ENCODE measurements around the gene C1orf74.

C1orf74 gene

DNA sequence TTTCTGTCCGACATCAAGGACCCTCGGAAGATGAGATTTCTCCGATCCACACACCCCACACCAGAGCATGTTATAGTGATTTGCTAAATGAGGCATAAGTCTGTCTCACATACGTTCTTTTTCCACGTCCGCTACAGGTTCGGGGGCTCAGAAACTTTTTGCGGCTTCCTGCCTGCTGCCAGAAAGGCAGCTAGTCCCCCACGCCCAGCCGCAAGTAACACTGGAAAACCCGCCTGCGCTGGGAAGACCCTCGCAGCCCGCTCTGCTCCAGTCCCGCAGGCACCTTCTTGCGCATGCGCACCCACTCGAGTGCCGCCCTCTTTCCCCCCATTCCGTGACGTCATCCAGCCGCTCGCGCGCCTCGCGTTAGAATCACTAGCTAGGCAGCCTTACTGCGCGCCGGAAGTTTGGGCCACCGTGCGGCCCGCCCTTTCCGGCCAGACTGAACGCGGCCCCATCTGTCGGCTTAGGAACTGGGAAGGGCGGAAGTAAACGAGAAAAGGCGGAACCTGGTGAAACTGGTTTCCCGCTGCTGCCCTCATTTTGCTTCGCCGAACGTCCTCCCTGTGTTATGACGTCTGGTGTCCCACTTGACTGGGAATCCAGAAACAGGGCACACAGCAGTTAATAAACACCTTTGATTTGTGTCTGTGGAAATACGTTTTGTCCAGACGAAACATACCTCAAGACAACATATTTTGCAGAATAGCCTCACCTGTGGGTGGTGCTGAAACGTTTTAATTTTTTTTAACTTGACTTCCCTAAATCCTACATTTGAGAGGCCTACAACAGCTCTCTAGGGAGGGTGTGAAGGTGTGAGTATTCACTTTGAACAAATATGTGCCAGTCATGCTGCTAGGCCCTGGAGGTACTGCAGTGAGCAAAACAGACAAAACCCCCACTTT, at the start of gene C1orf74:
TSS of gene C1orf74 (minus strand) at position 295 of the 905 bp plus-strand sequence. CDS start 925 bp downstream, outside the sequence.
- H3K36me3 ChIP-seq (ENCODE audit: control insufficient read depth, insufficient read depth, low read length), result no peaks in the 10 kb centered on the region
- peak within 1 kb of the TSS; percentile 89 for H3K4me3 ChIP-seq (ENCODE audit: low read length)
- H3K9ac ChIP-seq (ENCODE audit: low read length), result peak within 1 kb of the TSS; percentile 87
- no peaks in the 10 kb centered on the region for H3K27me3 ChIP-seq (ENCODE audit: control insufficient read depth, insufficient read depth, low read length)
- H3K4me1 ChIP-seq (ENCODE audit: control insufficient read depth, insufficient read depth, low read length), result peaks cover 50% of the 10 kb centered on the region
- H3K9me3 ChIP-seq (ENCODE audit: control insufficient read depth, low read length), result no peaks in the 10 kb centered on the region

DNA sequence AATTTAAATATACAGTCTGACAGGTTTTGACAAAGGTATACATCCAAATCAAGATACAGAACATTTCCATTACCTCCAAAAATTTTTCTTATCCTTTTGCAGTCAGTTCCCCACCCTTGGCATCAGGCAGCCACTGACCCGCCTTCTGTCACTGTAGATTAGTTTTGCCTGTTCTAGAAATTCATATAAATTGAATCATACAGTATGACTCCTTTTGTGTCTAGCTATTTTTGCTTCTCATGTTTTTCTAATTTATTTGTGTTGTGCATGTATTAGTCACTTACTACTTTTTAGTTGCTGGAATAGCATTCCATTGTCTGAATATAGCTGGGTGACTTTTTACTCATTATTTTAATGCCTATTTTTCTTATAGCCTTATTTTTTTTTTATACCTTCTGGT, 47.3 kb upstream of the C1orf74 start:
- H3K4me1 ChIP-seq (ENCODE audit: control insufficient read depth, insufficient read depth, low read length), result peaks cover under 1% of the 10 kb centered on the region
- peaks cover 4% of the 10 kb centered on the region for H3K36me3 ChIP-seq (ENCODE audit: control insufficient read depth, insufficient read depth, low read length)
- no peak overlapping the region for H3K9ac ChIP-seq (ENCODE audit: low read length)
- no peak overlapping the region for H3K4me3 ChIP-seq (ENCODE audit: low read length)
- H3K27me3 ChIP-seq (ENCODE audit: control insufficient read depth, insufficient read depth, low read length), result no peaks in the 10 kb centered on the region
- no peaks in the 10 kb centered on the region for H3K9me3 ChIP-seq (ENCODE audit: control insufficient read depth, low read length)

DNA sequence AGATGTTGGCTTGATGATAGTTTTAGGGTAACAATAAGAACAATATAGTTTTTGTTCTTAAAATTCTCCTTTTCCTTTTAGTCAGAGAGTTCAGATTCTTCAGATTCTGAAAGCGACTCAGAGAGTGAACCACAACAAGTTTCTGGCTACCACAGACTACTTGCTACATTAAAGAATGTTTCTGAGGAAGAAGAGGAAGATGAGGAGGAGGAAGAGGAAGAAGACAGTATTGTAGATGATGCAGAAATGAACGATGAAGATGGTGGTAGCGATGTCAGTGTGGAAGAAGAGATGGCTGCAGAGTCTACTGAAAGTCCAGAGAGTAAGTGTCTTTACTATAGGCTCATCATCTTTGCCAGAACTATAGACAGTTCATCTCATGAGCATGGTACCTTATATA, 46.4 kb upstream of the C1orf74 start:
- Histone ChIP-seq H3K36me3 (ENCODE audit: control insufficient read depth, insufficient read depth, low read length) (peaks cover 4% of the 10 kb centered on the region), H3K27me3 (ENCODE audit: control insufficient read depth, insufficient read depth, low read length) (no peaks in the 10 kb centered on the region), H3K9me3 (ENCODE audit: control insufficient read depth, low read length) (no peaks in the 10 kb centered on the region), H3K4me3 (ENCODE audit: low read length) (no peak overlapping the region), H3K9ac (ENCODE audit: low read length) (no peak overlapping the region), H3K4me1 (ENCODE audit: control insufficient read depth, insufficient read depth, low read length) (peaks cover 9% of the 10 kb centered on the region)

DNA sequence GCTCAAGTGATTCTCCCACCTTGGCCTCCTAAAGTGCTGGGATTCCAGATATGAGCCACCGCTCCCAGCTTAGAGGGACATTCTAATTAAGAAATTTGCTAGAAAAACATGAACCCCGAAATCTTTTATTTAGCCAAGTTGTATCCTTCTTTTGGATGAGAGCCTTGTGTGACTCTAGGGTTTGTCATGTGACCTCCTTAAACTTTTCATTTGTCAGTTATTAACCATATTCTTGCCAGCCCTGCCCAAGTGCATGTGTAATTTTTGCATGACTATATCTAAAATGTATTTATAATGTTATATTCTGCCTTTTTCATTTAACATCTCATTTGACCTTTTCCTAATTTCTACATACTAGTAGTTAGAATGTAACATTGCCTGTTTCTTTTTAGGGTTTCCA, 45.4 kb upstream of the C1orf74 start:
- H3K4me1 ChIP-seq (ENCODE audit: control insufficient read depth, insufficient read depth, low read length), result peaks cover 9% of the 10 kb centered on the region
- H3K9me3 ChIP-seq (ENCODE audit: control insufficient read depth, low read length), result no peaks in the 10 kb centered on the region
- H3K4me3 ChIP-seq (ENCODE audit: low read length), result no peak overlapping the region
- H3K9ac ChIP-seq (ENCODE audit: low read length), result no peak overlapping the region
- H3K27me3 ChIP-seq (ENCODE audit: control insufficient read depth, insufficient read depth, low read length), result no peaks in the 10 kb centered on the region
- H3K36me3 ChIP-seq (ENCODE audit: control insufficient read depth, insufficient read depth, low read length), result peaks cover 4% of the 10 kb centered on the region

DNA sequence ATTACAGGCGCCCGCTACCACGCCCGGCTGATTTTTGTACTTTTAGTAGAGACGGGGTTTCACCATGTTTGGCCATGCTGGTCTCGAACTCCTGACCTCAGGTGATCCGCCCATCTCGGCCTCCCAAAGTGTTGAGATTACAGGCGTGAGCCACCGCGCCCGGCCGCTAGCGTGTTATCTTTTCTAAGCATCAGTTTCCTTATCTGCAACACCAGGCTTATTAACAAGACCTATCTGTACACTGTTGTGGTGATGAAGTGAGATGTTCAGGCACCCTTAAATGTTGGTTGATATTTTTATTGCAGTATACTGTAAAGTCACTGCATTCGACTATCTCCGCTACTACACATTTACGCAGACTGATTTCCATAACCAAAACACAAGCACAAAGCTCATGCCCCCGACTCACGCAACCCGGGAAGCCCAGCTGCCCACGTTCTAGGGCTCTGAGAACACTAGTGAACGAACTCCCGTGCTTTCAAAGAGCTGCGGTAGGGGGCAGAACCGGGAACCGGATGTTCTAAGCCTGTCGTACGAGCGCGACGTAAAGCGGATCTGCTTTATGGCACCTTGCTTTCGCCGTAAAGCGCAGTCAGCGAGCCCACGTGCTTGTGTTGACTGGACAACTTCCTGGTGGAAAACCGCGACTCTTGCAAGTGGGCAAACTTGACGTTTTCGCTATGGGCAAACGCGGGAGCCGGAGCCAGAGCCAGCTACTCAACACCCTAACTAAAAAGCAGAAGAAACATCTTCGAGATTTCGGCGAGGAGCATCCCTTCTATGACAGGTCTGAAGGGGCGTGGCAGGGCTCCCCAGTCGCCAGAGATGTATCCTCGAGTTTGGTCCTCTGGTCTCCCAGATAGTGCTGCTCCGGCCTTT, 43.3 kb upstream of the C1orf74 start, which contains the start of gene UTP25:
TSS of gene UTP25 (plus strand) at position 589 of the 879 bp plus-strand sequence. CDS start at position 681, 92 bp downstream.
- Histone ChIP-seq H3K9ac (ENCODE audit: low read length) (peak within 1 kb of the TSS; percentile 67), H3K9me3 (ENCODE audit: control insufficient read depth, low read length) (no peaks in the 10 kb centered on the region), H3K4me1 (ENCODE audit: control insufficient read depth, insufficient read depth, low read length) (peaks cover 9% of the 10 kb centered on the region), H3K4me3 (ENCODE audit: low read length) (peak within 1 kb of the TSS; percentile 26), H3K27me3 (ENCODE audit: control insufficient read depth, insufficient read depth, low read length) (no peaks in the 10 kb centered on the region), H3K36me3 (ENCODE audit: control insufficient read depth, insufficient read depth, low read length) (no peaks in the 10 kb centered on the region)

DNA sequence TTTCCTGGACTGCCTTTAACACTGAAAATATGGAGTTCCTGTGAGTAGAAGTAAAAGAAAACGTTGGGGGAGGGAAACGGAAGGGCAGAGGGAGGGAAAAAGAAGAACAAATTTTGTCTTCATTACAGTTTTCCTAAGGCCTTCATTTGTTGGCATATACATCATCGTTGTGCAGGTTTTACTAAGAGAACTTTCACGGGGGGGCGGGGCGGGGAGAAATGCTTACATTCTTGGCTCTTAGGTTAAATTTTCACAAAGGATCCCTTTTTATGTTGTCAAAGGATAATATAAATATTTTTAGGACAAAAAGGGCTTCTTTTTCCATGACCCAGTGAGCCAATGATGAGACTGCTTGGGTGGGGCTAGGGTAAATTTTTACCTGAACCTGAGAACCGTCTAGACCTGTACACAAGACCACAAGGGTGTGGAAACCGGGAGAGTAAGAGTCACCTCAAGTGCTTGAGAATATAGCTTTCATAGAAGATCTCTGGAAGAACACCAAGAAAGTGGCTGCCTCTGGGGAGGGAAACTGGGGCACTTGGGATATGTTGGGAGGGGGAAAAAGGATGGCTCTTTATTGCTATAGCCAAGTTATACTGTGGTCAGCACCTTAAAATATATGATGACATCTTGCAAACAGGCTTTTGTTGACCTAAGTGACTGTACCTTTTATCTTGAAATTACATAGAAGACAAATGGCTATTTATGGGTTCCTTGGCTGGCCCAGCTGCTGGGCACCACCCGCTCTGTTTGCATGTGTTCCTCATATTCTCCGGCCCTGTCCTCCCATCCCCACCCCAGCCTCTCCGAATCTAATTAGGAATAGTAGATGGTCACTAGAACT, 41.5 kb upstream of the C1orf74 start:
- no peaks in the 10 kb centered on the region for H3K27me3 ChIP-seq (ENCODE audit: control insufficient read depth, insufficient read depth, low read length)
- H3K4me3 ChIP-seq (ENCODE audit: low read length), result no peak overlapping the region
- H3K9ac ChIP-seq (ENCODE audit: low read length), result no peak overlapping the region
- H3K4me1 ChIP-seq (ENCODE audit: control insufficient read depth, insufficient read depth, low read length), result peaks cover 9% of the 10 kb centered on the region
- no peaks in the 10 kb centered on the region for H3K9me3 ChIP-seq (ENCODE audit: control insufficient read depth, low read length)
- no peaks in the 10 kb centered on the region for H3K36me3 ChIP-seq (ENCODE audit: control insufficient read depth, insufficient read depth, low read length)

DNA sequence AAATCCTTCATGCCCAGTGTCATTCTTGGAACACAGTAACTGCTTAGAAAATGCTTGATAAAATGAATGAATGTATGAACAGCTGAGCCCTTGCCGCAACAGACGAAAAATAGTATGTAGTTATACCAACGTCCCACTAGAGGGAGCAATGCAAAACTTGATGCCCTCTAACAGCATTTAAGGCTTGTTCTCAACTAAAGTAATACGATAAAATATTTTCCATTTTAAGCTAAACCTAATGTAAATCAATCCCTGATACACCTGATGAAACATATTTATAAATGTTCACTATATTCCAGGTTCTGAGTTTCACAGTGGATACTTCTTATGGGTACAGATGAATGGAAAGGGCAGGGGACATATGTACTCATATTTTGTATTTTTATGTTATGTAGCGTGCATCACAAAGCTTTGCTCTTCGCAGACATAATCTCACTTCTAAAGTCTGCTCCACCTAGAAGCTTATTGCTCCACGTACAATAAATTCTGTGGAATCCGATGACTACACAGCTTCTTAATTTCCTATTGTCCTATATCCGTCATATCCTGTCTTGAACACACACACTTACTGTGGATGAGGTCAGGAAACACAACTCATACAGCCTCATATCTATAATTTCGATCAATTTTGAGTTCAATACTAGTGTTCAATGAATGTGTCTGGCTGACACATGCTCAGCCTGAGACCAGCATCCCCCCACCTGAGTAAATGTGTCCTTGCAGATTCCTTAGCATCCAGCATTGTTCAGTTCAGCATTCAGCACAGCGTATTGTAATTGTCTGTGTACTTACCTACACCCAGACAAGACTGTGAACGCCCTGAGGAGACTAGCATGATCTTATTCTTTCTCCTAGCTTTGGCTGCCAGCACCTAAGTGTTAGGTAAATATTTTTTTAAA, 39.0 kb upstream of the C1orf74 start:
- Histone ChIP-seq H3K9me3 (ENCODE audit: control insufficient read depth, low read length) (no peaks in the 10 kb centered on the region), H3K27me3 (ENCODE audit: control insufficient read depth, insufficient read depth, low read length) (no peaks in the 10 kb centered on the region), H3K9ac (ENCODE audit: low read length) (no peak overlapping the region), H3K4me3 (ENCODE audit: low read length) (no peak overlapping the region), H3K36me3 (ENCODE audit: control insufficient read depth, insufficient read depth, low read length) (no peaks in the 10 kb centered on the region), H3K4me1 (ENCODE audit: control insufficient read depth, insufficient read depth, low read length) (peaks cover 9% of the 10 kb centered on the region)

DNA sequence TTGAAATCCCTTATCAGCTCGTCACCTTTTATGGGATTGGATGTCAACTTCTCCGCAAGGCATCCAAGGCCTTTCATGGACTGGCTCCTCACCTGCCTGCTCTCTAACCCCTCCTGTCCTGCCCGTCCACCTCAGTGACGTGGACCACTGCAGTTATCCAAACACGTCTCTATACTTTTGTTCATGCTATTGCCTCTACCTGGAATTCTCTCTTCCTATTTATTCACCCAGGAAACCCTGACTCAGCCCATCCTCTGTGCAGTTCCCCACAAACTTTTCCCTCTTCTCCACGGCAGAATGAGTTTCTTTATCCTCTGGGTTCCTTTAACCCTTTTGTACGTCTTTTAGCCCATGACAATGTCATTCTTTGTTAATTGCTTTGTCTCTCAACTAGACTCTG, 38.3 kb upstream of the C1orf74 start:
- H3K4me1 ChIP-seq (ENCODE audit: control insufficient read depth, insufficient read depth, low read length), result peaks cover 9% of the 10 kb centered on the region
- no peaks in the 10 kb centered on the region for H3K9me3 ChIP-seq (ENCODE audit: control insufficient read depth, low read length)
- no peak overlapping the region for H3K4me3 ChIP-seq (ENCODE audit: low read length)
- no peak overlapping the region for H3K9ac ChIP-seq (ENCODE audit: low read length)
- H3K27me3 ChIP-seq (ENCODE audit: control insufficient read depth, insufficient read depth, low read length), result no peaks in the 10 kb centered on the region
- no peaks in the 10 kb centered on the region for H3K36me3 ChIP-seq (ENCODE audit: control insufficient read depth, insufficient read depth, low read length)

DNA sequence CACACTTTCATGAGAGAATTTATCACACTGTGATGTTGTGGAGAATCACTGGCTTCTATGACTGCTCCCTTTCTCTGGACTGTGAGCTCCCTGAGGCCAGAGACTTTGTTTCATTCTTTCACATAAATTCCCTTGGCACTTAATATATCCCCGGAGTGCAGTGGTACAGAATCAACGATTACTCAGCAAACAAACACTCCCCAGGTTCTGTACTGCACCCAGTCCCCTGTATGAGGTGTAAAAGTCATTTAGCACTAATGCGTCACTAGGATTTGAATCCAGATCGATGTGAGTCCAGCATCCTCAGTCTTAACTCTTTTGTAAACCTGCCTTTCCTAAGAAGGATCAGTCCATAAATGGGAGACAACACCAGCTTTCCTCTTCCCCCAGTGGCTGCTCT, 36.6 kb upstream of the C1orf74 start:
- Histone ChIP-seq H3K9me3 (ENCODE audit: control insufficient read depth, low read length) (no peaks in the 10 kb centered on the region), H3K9ac (ENCODE audit: low read length) (no peak overlapping the region), H3K36me3 (ENCODE audit: control insufficient read depth, insufficient read depth, low read length) (no peaks in the 10 kb centered on the region), H3K4me3 (ENCODE audit: low read length) (no peak overlapping the region), H3K27me3 (ENCODE audit: control insufficient read depth, insufficient read depth, low read length) (no peaks in the 10 kb centered on the region), H3K4me1 (ENCODE audit: control insufficient read depth, insufficient read depth, low read length) (peaks cover 3% of the 10 kb centered on the region)

DNA sequence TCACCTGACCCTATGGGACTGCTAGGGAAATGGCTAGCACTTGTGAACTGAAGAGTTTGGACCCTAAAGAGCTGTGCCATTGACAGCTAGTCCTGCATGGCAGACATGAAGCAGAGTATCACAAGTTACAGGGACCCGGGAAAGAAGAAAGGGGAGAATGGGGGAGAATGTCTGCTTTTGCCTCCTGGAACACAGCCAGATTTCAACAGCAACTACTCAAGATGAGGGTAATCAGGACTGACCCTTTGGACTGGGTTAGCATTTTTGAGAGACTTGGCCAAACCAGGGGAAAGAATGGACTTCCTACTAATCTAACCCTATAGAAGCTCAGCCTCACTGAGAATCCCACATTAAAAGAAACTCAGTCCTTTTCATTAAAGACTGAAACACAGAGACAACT, 34.7 kb upstream of the C1orf74 start:
- H3K27me3 ChIP-seq (ENCODE audit: control insufficient read depth, insufficient read depth, low read length), result no peaks in the 10 kb centered on the region
- H3K4me3 ChIP-seq (ENCODE audit: low read length), result no peak overlapping the region
- H3K36me3 ChIP-seq (ENCODE audit: control insufficient read depth, insufficient read depth, low read length), result no peaks in the 10 kb centered on the region
- H3K9me3 ChIP-seq (ENCODE audit: control insufficient read depth, low read length), result no peaks in the 10 kb centered on the region
- H3K4me1 ChIP-seq (ENCODE audit: control insufficient read depth, insufficient read depth, low read length), result no peaks in the 10 kb centered on the region
- no peak overlapping the region for H3K9ac ChIP-seq (ENCODE audit: low read length)

DNA sequence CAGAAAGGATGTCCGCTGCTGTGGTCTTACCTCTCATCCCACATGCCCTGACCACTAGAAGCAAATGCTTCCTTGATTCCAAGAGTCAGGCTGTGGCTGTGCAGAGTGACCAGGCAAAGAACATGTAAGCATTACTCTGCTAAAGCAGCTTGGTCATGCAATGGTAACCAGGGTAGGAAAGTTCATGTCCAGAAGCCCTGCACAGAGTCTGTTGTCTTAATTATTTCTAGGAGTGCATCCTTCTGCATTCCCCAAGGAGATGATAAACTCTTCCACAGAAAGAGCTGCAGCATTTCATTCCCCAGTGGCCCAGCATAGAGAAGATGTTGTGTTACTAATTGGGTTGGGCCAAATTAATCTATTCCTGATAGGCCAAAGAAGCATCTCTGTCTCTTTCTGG, 33.3 kb upstream of the C1orf74 start:
- H3K4me3 ChIP-seq (ENCODE audit: low read length), result no peak overlapping the region
- H3K9ac ChIP-seq (ENCODE audit: low read length), result no peak overlapping the region
- no peaks in the 10 kb centered on the region for H3K27me3 ChIP-seq (ENCODE audit: control insufficient read depth, insufficient read depth, low read length)
- H3K4me1 ChIP-seq (ENCODE audit: control insufficient read depth, insufficient read depth, low read length), result no peaks in the 10 kb centered on the region
- H3K9me3 ChIP-seq (ENCODE audit: control insufficient read depth, low read length), result no peaks in the 10 kb centered on the region
- no peaks in the 10 kb centered on the region for H3K36me3 ChIP-seq (ENCODE audit: control insufficient read depth, insufficient read depth, low read length)
